Measurements from ENCODE around the gene LSM14B.

The LSM14B gene

GRCh38 chr20:62087227-62087626 is 35.0 kb upstream of the LSM14B start:
- H3K4me3 ChIP-seq (ENCODE audit: control insufficient read depth, low read depth, low read length): no peak overlapping the region
- TF ChIP-seq CTCF (conservative IDR thresholded peaks at IDR 0.05; ENCODE audit: control insufficient read depth, insufficient read depth, low read depth, low read length): no peak
- no peak for DNase-seq (ENCODE audit: low read depth)

GRCh38 chr20:62087632-62088031 is 34.6 kb upstream of the LSM14B start:
- DNase-seq (ENCODE audit: low read depth): no peak
- no peak overlapping the region for H3K4me3 ChIP-seq (ENCODE audit: control insufficient read depth, low read depth, low read length)
- no peak for TF ChIP-seq CTCF (conservative IDR thresholded peaks at IDR 0.05; ENCODE audit: control insufficient read depth, insufficient read depth, low read depth, low read length)

- TF ChIP-seq CTCF (conservative IDR thresholded peaks at IDR 0.05; ENCODE audit: control insufficient read depth, insufficient read depth, low read depth, low read length): no peak
- H3K4me3 ChIP-seq (ENCODE audit: control insufficient read depth, low read depth, low read length): no peak overlapping the region
- peak; percentile 96 for DNase-seq (ENCODE audit: low read depth)
Observed at GRCh38 chr20:62088258-62089127, 33.8 kb upstream of the LSM14B start.

- no peak for TF ChIP-seq CTCF (conservative IDR thresholded peaks at IDR 0.05; ENCODE audit: control insufficient read depth, insufficient read depth, low read depth, low read length)
- H3K4me3 ChIP-seq (ENCODE audit: control insufficient read depth, low read depth, low read length): no peak overlapping the region
- DNase-seq (ENCODE audit: low read depth): no peak
Observed at GRCh38 chr20:62089393-62089792, 32.9 kb upstream of the LSM14B start.

GRCh38 chr20:62096421-62097380 is 25.6 kb upstream of the LSM14B start:
- H3K4me3 ChIP-seq (ENCODE audit: control insufficient read depth, low read depth, low read length): no peak overlapping the region
- no peak for DNase-seq (ENCODE audit: low read depth)
- TF ChIP-seq CTCF (conservative IDR thresholded peaks at IDR 0.05; ENCODE audit: control insufficient read depth, insufficient read depth, low read depth, low read length): no peak

- no peak for TF ChIP-seq CTCF (conservative IDR thresholded peaks at IDR 0.05; ENCODE audit: control insufficient read depth, insufficient read depth, low read depth, low read length)
- DNase-seq (ENCODE audit: low read depth): no peak
- H3K4me3 ChIP-seq (ENCODE audit: control insufficient read depth, low read depth, low read length): no peak overlapping the region
Observed at GRCh38 chr20:62097881-62098407, 24.3 kb upstream of the LSM14B start.

All from fibroblast of mammary gland (primary cell).